GM18499 (cell line): Measurements from ENCODE around the gene FOXL2NB.
"Not testable (repeated sequence)": the region's sequence is repeated elsewhere in the genome, so short reads cannot be mapped to it uniquely, and the experiment has no call there.

Source experiments
- ATAC-seq: cut with Tn5 transposase; IDR thresholded peaks from one replicate; pipeline ENCODE4 v1.9.1; 2021; ENCODE audit warnings: moderate number of reproducible peaks; ENCODE audit not compliant: insufficient read depth, unreplicated experiment

FOXL2NB gene

DNA sequence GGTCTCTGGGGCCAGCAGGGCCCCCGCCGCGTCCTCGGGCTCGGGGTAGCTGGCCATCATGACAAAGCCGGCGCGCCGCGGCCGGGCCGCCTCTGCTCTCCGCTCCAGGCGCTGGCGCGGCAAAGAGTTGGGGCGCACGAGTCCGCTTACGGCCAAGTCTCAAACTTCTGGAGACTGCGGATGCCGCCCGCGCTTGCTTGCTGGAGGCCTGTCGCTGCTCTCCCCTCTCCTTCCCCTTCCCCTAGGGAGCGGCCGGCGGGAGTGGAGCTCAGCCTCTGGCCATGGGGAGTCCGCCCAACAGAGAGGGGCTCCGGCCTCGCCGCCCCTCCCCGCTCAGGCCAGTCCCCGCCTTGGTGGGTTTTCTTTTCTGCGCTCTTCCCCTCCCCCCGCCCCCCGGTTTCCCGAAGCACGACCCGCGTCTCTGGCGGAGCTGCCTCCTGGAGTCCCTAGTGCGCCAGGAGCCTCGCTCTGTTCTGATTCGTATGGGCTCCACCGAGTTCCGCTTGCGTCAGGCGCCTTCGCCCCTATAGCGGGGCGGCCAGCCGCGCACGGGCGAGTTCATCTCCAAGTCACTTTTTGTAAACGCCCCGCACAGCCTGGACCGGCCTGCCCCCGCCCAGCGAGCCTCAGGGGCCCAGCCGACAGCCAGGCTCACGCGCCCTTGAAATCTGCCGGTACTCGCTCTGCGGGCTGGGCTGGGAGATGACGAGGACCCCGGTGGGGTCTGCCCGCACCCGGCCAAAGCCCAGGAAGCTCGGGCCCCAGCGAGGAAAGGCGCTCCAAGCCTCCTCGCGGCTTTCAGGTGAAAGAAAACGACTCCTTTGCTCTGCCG lies at the start of gene FOXL2NB, which contains the start of gene FOXL2:
Gene FOXL2NB, plus strand, starts transcription at position 555 of the 832 bp plus-strand sequence. Its CDS starts 148 bp downstream, at position 703.
Gene FOXL2, minus strand, starts transcription at position 475 of the 832 bp plus-strand sequence. Its CDS starts 415 bp downstream, at position 60.
- no peak for ATAC-seq

DNA sequence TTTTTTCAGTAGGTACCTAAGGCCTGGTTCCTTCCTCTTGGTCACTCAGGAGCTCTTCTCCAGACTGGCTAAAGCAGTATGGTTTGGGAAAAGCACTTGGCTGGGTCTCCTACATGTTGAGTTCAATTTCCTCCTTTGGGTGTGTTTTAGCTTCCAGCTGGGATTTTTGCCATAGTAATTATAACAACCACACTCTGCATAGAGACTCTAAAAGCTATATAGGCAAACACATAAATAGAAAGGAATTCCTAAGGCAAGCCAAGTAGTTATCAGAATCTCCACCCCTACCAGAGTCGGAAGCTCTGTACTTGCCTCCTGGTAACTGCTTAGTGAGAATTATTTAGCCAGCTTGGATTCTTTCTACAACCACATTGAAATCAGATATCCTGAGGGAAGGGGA lies 48.7 kb upstream of the FOXL2NB start:
- no peak for ATAC-seq

DNA sequence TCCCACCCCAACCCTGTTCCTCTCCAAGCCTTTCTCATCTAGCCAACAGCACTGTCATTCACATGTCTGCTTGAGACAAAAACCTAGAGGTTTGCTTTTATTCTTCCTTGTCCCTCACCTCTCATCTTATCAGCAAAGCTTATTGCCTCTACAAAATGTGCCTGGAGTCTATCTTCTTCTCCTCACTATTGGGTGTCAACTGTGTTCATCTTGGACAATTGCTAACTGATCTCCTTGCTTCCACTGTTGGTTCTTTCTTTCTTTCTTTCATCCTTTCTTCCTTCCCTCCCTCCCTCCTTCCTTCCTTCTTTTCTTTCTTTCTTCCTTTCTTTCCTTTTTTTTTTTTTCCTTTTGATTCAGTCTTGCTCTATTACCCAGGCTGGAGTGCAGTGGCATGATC lies 48.3 kb upstream of the FOXL2NB start:
- ATAC-seq: no peak

DNA sequence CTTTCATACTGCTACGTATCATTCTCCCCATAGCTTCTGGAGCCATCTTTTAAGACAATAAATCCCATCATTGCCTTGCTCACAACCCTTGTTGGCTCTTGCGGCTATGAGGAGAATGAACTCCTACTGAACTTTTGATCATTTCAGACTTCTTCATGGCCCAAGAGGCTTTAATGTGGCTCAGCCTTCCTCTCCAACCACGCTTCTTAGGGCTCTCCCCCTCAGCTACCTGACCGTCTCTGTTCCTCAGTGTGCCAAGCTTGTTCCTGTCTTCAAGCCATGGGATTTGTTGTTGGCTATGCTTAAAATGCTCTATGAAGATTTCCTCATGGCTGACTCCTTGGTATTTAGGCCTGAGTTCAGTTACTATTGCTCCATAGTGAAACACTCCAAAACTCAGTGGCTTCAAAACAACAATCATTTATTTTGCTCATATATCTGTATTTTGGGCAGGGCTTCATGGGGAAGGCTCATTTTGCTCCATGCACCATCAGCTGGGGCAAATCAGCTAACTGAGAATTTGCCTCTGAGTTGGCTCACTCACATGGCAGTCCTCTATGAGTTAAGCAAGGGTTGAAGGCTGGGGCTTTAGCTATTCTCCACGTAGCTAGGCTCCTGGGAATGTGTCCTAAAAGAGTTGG lies 47.5 kb upstream of the FOXL2NB start:
- ATAC-seq: no peak

DNA sequence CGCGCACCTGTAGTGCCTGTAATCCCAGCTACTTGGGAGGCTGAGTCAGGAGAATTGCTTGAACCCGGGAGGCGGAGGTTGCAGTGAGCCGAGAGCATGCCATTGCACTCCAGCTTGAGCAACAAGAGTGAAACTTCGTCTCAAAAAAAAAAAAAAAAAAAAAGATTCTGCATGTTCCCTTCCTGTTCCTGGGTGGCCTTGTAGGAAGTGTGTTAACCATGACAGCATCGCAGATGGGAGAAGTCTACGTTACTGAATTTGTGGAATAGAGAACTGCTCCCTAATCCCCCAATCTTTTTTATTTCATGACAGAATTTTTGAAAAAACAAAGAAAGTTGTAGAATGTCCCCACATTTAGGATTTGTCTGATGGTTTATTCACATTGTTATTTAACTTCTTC lies 45.5 kb upstream of the FOXL2NB start:
- no peak for ATAC-seq

DNA sequence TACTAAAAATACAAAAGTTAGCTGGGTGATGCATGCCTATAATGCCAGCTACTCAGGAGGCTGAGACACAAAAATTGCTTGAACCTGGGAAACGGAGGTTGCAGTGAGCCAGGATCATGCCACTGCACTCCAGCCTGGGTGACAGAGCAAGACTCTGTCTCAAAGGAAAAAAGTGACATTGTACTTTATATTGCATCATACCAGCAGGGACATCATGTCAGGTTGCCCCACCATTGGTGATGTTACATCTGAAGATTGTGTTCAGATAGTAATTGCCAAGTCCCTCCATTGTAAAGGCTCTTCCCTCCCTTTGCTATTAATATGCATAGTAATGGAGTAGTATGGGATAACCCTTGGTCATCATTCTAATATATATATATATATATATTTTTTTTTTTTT lies 44.8 kb upstream of the FOXL2NB start:
- ATAC-seq: no peak

DNA sequence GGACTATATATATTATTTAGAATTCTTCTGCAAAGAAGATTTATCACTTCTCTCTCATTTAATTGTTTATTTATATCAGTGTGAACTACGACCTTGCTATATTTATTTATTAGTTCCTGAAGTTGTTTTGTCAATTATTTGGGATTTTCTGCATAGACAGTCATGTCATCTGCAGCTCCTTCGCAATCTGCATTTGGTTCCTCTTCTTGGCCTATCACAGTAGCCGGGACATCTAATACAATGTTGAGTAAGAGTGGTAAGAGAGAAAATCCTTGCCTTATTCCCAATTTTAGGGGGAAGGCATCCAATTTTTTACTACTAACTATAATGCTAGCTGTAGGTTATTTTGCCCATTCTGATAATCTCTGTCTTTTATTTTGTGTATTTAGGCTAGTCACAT lies 39.5 kb upstream of the FOXL2NB start:
- ATAC-seq: no peak

DNA sequence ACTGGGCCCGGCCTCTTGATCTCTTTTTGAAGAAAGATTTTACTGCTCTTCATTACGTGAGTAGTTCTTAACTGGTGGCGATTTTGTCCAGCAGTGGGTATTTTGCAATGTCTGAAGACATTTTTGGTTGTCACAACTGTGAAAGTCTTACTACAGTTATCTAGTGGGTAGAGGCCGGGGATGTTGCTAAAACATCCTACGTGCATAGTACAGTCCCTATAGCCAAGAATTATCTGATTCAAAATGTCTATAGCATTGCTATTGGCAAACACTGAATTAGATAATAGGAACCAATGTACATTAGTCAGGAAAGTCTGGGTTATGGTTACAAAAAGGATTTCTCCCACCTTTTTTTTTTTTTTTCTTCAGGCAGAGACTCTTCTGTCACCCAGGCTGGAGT lies 38.2 kb upstream of the FOXL2NB start:
- no peak for ATAC-seq

DNA sequence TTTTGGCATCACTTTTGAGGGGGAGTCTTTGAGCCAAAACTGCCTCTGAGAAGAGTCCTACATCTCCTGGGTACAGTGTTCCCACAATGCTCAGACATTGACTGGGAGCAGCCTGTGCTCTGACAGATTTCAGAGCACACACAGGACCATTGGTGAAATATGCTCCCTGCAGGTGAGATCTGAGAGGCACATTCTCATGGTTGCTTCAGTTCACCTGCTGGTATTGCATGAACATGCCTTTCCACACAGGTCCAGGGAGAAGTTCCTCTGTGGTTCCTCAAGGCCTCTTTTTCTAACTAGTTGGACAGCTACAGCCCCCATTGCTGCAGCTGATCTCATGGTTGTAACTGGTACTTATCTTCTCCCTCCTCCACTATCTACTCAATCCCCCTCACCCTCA lies 37.1 kb upstream of the FOXL2NB start:
- no peak for ATAC-seq

DNA sequence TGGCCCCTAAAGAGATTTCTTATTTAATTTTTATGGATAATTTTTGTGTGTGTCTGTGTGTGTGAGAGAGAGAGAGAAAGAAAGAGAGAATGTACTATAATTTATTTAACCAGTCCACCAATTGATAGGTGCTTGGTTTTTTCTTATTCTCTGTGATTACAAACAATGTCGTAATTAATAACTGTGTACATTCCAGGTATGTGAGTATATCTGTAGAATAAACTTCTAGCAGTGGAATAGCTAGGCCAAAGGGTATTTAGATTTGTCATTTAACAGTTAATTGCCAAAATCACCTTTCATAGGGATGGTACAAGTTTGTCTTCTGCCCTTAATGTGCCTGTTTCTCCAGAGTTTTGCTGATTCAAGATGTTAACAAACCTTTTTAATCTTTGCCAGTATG lies 35.4 kb upstream of the FOXL2NB start:
- no peak for ATAC-seq

DNA sequence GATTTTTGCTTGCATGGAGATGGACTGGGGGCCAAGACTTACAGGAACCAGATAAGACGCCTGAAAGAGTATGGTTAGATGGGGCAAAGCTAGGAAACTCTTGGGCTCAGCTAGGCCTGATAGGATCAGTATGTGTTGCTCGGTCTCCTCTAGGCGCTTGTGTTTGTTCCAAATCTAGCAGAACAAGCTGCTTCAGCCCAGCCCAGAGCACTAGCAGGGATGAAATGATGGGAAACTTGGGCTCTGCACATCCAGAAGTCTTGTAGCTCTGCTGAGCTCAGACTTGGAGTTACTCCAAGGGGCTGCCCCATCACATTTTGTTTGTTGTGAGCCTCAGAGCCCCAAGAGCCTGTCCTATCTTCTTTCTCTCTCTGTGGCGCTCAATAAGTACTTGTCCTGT lies 34.8 kb upstream of the FOXL2NB start:
- ATAC-seq: no peak

DNA sequence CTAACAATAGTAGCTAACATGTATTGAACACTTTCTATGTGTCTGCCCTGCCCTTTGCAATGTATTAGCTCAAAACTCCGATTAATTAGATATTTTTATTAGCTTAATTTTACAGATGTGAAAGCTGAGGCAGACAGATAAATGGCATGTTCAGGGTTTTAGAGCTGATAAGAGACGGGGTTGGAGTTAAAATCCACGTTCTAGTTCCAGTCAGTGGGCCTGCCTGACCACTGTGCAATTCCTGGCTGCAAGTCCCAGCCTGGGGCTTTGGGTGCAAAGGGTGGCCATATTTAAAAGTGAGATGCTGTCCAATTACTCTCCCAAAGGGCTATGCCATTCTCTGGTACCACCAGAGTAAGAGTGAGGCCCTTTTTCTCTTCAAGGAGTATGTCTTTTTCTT lies 33.3 kb upstream of the FOXL2NB start:
- no peak for ATAC-seq

DNA sequence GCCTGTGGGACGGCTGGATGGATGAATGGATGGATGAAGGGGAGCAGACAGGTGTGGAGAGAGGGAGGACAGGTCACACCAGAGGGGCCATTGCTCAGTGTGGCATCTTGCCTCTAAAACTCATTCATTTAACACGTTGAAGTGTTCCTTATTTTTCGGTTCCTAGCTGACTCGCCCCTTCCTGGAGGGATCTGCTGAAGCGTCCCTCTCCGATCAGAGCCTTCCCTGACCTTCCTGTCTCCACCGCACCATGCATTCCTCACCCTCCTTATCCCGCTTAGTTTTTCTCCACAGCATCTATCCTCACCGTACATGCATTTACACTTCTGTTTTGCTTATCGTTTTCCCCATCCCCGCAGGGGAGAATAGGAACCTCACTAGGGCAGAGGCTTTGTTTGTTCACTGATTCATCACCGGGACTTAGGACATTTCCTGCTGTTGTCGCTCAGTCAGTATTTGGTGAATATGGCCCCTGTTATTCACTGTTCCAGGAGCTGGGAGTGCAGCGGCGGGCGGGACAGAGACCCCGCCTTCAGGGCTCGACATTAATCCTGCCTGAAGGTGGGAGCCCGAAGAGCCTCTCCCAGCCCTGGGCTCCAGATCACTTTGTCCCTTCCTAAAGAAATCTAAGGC lies 32.0 kb upstream of the FOXL2NB start:
- ATAC-seq: peak; percentile 15

DNA sequence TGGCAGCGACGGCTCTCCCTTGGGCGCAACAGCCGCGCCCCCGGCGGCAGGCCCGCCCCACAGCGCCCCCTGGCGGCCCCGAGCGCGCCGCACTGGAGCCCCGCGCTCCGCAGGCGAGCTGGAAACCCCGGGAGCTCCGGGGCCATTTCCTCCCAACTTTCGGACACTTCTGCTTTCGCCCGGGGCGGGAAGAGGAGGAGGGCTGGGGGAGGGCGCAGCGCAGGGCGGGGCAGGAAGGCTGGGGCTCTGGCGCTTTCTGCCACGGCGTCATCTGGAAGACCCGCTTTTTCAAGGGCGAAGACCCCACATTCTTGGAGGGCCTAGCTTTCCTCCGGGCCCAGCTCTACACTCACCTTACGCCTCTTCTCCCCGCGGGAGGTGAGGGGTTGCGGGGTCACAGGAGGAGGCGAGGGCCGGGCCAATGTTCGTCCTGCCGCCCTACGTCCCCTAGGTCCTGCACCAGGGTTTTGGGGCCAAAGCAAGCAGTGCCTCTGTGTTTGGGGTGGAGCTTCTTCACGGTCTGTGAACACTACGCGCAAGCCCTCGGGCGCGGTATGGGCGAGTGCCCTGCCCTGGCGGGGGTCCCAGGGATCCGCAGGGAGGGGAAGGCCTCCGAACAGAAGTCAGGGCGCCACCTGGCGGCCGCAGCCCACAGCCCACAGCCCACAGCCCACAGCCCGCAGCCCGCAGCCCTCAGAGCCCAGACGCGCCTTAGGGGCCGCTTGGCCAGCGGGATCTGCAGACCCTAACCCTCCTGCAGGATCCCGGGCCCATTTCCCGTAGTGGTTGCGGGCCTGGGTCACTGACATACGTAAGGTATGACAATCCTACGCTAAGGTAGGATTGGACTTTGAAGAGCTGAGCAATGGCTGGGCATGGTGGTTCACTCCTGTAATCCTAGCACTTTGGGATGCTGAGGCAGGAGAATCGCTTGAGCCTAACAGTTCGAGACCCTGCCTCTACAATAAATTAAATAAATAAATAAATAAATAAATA lies 31.2 kb upstream of the FOXL2NB start:
- peak; percentile 50 for ATAC-seq

DNA sequence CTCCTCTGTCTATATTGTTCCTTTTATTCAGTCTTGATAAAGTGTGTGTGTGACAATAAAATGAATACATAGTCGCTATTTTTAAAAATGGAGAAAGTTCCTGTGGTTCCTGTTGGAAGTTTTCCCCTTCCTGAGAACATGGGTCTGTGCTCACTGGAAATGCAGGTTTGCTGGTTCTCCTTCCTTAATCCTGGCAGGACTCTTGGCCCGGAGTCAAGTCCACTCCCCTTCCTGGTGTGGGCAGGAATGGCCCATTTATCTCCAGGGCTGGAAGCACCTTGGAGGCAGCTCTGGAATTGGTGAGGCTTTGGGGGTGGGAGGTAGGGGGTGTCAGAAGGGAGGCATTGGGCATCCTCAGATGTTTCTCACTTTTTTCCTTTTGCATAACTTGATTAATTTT lies 30.2 kb upstream of the FOXL2NB start:
- no peak for ATAC-seq

DNA sequence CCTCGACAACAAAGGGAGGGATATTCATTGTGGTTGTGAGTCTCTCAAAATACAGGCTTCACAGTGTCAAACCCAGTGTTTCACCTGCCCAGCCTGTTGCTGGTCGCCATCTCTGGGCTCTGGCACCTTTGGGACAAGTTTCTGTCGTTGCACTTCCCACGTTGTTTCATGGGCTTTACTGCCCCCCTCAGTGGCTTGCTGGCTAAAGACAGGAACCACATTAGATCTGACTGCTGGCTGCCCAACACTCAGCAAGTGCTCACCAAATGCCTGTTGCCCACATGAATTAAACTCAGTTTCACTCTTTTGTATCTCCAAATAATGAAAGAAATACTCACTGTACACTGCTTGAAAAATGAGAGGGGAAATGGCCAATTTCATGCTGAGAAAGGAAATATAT lies 27.7 kb upstream of the FOXL2NB start:
- no peak for ATAC-seq

DNA sequence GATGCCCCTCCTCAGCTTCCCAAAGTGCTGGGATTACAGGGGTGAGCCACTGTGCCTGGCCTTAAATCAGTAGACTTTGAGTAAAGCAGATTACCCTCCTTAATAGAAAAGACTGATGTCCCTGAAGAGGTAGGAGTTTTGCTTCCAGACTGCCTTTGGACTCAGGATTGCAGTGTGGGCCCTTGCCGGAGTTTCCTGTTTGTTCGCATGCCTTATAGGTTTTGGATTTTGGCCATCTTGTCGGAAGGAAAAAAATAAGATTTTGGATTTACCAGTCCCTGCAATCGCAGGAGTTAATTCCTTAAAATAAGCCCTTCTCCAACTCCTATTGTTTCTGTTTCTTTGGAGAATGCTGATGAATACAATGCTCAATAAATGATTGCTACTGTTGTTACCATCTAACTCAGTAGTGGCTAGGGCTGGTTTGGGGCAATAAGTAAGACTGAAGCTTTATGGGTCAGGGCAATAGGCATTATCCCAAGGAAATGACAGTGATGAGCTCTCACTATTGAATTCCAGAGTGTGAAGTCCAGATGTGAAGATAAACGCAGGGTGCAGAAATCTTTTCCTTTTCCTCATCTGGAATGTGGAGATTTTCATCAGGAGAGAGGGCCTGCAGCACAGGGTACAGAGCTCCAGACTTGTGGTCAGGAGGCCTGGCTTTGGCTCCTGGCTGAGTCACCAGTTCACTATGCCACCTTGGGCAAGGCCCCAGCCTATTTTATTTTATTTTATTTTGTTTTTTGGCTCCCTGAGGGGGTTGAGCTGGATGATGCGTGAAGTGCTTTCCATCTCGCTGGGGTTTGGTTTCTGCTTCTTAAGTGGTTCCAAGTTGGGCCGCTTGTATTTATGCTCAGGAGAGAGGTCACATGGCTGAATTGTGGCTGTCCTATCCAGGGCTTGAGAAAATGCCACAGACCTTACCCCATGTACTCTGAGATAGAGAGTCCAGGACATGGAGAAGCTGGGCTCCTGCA lies 25.4 kb upstream of the FOXL2NB start:
- no peak for ATAC-seq

DNA sequence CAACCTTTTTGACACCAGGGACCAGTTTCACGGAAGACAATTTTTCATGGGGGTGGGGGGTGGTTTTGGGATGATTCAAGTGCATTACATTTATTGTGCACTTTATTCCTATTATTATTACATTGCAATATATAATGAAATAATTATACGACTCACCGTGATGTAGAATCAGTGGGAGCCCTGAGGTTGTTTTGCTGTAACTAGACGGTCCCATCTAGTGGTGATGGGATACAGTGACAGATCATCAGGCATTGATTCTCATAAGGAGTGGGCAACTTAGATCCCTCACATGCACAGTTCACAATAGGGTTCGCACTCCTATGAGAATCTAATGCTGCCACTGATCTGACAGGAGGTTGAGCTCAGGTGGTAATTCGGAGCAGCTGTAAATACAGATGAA lies 24.6 kb upstream of the FOXL2NB start:
- not testable (repeated sequence) for ATAC-seq

DNA sequence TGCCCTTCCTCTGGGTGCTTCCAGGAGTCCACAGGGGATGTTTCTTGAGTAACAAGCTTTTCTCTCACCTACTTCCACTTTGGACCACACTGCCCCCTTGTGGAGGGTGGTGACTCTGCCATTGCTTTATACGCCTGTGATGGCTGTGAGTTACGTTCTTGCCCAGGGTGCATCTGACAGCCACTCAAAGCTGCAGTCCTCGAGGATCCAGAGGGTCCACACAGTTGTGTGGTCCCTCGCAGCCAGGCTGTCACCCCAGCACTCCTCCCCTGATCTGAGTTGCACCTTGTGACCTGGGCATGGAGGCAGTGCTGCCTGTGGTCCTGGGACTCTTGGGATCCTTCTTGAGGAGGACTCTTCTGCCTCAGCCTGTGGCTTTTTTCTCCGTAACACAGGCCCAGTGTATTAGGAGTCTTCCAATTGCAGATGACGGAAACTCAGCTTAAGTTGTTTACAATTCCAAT lies 23.5 kb upstream of the FOXL2NB start:
- ATAC-seq: peak; percentile 55
